Natural killer cell (primary cell): ENCODE results near the gene SERPINA12. TPM values are rescaled to one million over a fixed set of nuclear protein-coding genes. Genes with fewer than 3 reads are reported as not detected.

Experiments used
- ATAC-seq, 3 donors: fragments of 150-1000 bp in 2 of 3; fragments of 200-7000 bp in 1 of 3; cut with Tn5 transposase; 1 replicate in 1 of 3; 2 replicates in 2 of 3; pipeline ENCODE4 v1.10.0; 2021; ENCODE audit warnings: mild to moderate bottlenecking in 2 of 3, moderate library complexity in 2 of 3
- DNase-seq, 2 donors: peaks; one replicate each; pipeline versions ENCODE4 v3.0.0 to v3.0.0-alpha.2; 2013 to 2021; ENCODE audit warnings: mixed read lengths in 1 of 2
- H3K27ac ChIP-seq: one replicate; pipeline ENCODE4 v1.5.1; 2013; ENCODE audit warnings: mild to moderate bottlenecking, low read length
- H3K27me3 ChIP-seq: one replicate; pipeline ENCODE4 v1.6.1; 2013; ENCODE audit warnings: low read length; ENCODE audit not compliant: control insufficient read depth, insufficient read depth
- H3K36me3 ChIP-seq: one replicate; pipeline ENCODE4 v1.6.1; 2013; ENCODE audit warnings: low read length; ENCODE audit not compliant: control insufficient read depth, insufficient read depth
- H3K4me1 ChIP-seq: one replicate; pipeline ENCODE4 v1.6.1; 2013; ENCODE audit warnings: low read length; ENCODE audit not compliant: control insufficient read depth, insufficient read depth
- H3K4me3 ChIP-seq: one replicate; pipeline ENCODE4 v1.5.1; 2013; ENCODE audit warnings: low read length
- H3K9me3 ChIP-seq: one replicate; pipeline ENCODE4 v1.6.1; 2013; ENCODE audit warnings: low read length; ENCODE audit not compliant: control insufficient read depth, insufficient read depth
- H3K27ac Mint-ChIP-seq, 2 donors: one replicate each; pipeline ENCODE4 v1.8.0; 2022; ENCODE audit warnings: mild to moderate bottlenecking in 2 of 2, mixed read lengths in 2 of 2, moderate library complexity in 1 of 2
- H3K27me3 Mint-ChIP-seq, 2 donors: one replicate each; pipeline ENCODE4 v1.8.0; 2022; ENCODE audit warnings: low read depth in 2 of 2, mixed read lengths in 2 of 2
- H3K36me3 Mint-ChIP-seq: one replicate; pipeline ENCODE4 v1.8.0; 2022; ENCODE audit warnings: mixed read lengths
- H3K4me1 Mint-ChIP-seq, 2 donors: one replicate each; pipeline ENCODE4 v1.8.0; 2022; ENCODE audit warnings: mixed read lengths in 2 of 2
- H3K4me3 Mint-ChIP-seq: one replicate; pipeline ENCODE4 v1.8.0; 2022; ENCODE audit warnings: mild to moderate bottlenecking, moderate library complexity, mixed read lengths
- H3K9me3 Mint-ChIP-seq, 2 donors: one replicate each; pipeline ENCODE4 v1.8.0; 2022; ENCODE audit warnings: mixed read lengths in 2 of 2
- CTCF ChIP-seq: fragments of 200-600 bp; IDR thresholded peaks from one replicate; pipeline ENCODE4 v1.8.0; 2022; ENCODE audit warnings: antibody characterized with exemption
- WGBS: methylation state at CpG from one replicate; pipeline ENCODE4 v1.1.7; 2013; ENCODE audit warnings: missing lambda C conversion rate; ENCODE audit not compliant: insufficient coverage; 5-methylcytosine and 5-hydroxymethylcytosine counted together
- intact Hi-C: fragments of 100-400 bp; cut with micrococcal nuclease; formaldehyde crosslinking; loops from one replicate; pipeline ENCODE4 v1.14.2; 2022
- total RNA-seq, 4 donors: library from RNA; stranded (reverse); fragments of 120-200 nt in 1 of 4; gene quantifications; one replicate each; pipeline versions ENCODE4 v1.2.3 to v1.2.4, GENCODE V29; 2013 to 2022

Gene SERPINA12
- total RNA-seq, 3 donors from 2014 or later (not counting 1 experiment from before 2014, with no cell fraction given): not detected

GRCh38 chr14:94545131-94545841 lies 36.0 kb upstream of the SERPINA12 start:
- Histone ChIP-seq H3K36me3 (no peaks in the 10 kb centered on the region), H3K27me3 (peaks cover 4% of the 10 kb centered on the region), H3K4me3 (no peak overlapping the region), H3K4me1 (no peaks in the 10 kb centered on the region), H3K27ac (no peak overlapping the region), H3K9me3 (no peaks in the 10 kb centered on the region)
- Mint-ChIP-seq H3K4me1 (no peaks in the 10 kb centered on the region), H3K27me3 (peaks cover 3 to 7% of the 10 kb centered on the region in 2 donors), H3K9me3 (no peaks in the 10 kb centered on the region), H3K4me3 (no peak overlapping the region), H3K36me3 (no peaks in the 10 kb centered on the region), H3K27ac (no peak overlapping the region)
- ATAC-seq (no peak), DNase-seq (no peak)
- no peak for TF ChIP-seq CTCF
- intact Hi-C loops: no loop called here
- WGBS: 75% methylated on average over 15 of the region's 15 CpGs

GRCh38 chr14:94544726-94545125 lies 35.5 kb upstream of the SERPINA12 start:
- H3K27ac ChIP-seq: no peak overlapping the region
- Mint-ChIP-seq H3K27me3 (peaks cover 3 to 11% of the 10 kb centered on the region in 2 donors), H3K4me1 (no peaks in the 10 kb centered on the region), H3K9me3 (no peaks in the 10 kb centered on the region), H3K4me3 (no peak overlapping the region), H3K36me3 (no peaks in the 10 kb centered on the region), H3K27ac (no peak overlapping the region)
- no peak overlapping the region for H3K4me3 ChIP-seq
- intact Hi-C loops: no loop called here
- WGBS: 68% methylated on average over 6 of the region's 7 CpGs
- no peak for TF ChIP-seq CTCF
- no peak for ATAC-seq
- no peaks in the 10 kb centered on the region for H3K4me1 ChIP-seq
- H3K9me3 ChIP-seq: no peaks in the 10 kb centered on the region
- H3K36me3 ChIP-seq: no peaks in the 10 kb centered on the region
- H3K27me3 ChIP-seq: peaks cover 4% of the 10 kb centered on the region
- no peak for DNase-seq

- TF ChIP-seq CTCF: no peak
- peaks cover 3 to 22% of the 10 kb centered on the region in 2 donors for H3K27me3 Mint-ChIP-seq
- no peak for ATAC-seq
- no peaks in the 10 kb centered on the region for H3K4me1 Mint-ChIP-seq
- Histone ChIP-seq H3K27ac (no peak overlapping the region), H3K36me3 (no peaks in the 10 kb centered on the region), H3K9me3 (no peaks in the 10 kb centered on the region), H3K27me3 (no peaks in the 10 kb centered on the region), H3K4me1 (no peaks in the 10 kb centered on the region), H3K4me3 (no peak overlapping the region)
- H3K9me3 Mint-ChIP-seq: no peaks in the 10 kb centered on the region
- H3K4me3 Mint-ChIP-seq: no peak overlapping the region
- no peak for DNase-seq
- H3K36me3 Mint-ChIP-seq: no peaks in the 10 kb centered on the region
- intact Hi-C loops: no loop called here
- no peak overlapping the region for H3K27ac Mint-ChIP-seq
- WGBS: 82% methylated on average over 15 of the region's 15 CpGs
Observed at GRCh38 chr14:94543449-94544124, 34.3 kb upstream of the SERPINA12 start.
